H54 (cell line): ENCODE results near the gene PHF21A.

Source experiments
- DNase-seq: peaks from one replicate; pipeline ENCODE4 v3.0.0; 2011; ENCODE audit warnings: low spot score, mixed read lengths; ENCODE audit not compliant: insufficient read length
- FAIRE-seq: peaks from 3 replicates; lab custom pipeline; 2011; peaks lifted over from hg19 to GRCh38; lab: Jason Lieb, UNC
- POLR2A ChIP-seq: IDR thresholded peaks from 2 replicates; pipeline ENCODE4 v1.6.1; 2011; ENCODE audit warnings: low read depth, mild to moderate bottlenecking, low read length

PHF21A gene

GRCh38 chr11:46075928-46076327, 45.3 kb downstream of the PHF21A start:
- DNase-seq (no peak), FAIRE-seq (no peak)
- no peak for TF ChIP-seq POLR2A

- FAIRE-seq: peak; percentile 99
- DNase-seq: peak; percentile 23
- TF ChIP-seq POLR2A: no peak
Observed at GRCh38 chr11:46075168-46075567, 46.1 kb downstream of the PHF21A start.

DNA sequence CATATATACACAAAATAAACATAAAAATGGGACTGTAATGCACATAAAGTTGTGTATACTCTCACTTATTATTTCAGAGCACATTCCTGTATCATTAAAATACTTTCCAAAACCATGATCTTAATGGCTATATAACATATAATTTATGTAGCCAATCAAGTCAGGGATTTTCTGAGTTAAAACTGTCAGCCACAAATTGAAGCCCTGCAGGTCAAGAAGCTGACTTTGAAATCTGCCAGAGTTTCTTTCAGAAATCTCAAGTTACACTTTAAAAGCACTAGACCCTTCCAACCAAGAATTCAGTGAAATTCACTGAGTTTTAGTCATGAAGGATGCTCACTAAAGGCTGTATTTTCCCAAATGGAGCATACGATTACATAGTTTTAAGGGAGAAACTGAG, 47.6 kb downstream of the PHF21A start:
- no peak for TF ChIP-seq POLR2A
- FAIRE-seq (peak; percentile 57), DNase-seq (no peak)

DNA sequence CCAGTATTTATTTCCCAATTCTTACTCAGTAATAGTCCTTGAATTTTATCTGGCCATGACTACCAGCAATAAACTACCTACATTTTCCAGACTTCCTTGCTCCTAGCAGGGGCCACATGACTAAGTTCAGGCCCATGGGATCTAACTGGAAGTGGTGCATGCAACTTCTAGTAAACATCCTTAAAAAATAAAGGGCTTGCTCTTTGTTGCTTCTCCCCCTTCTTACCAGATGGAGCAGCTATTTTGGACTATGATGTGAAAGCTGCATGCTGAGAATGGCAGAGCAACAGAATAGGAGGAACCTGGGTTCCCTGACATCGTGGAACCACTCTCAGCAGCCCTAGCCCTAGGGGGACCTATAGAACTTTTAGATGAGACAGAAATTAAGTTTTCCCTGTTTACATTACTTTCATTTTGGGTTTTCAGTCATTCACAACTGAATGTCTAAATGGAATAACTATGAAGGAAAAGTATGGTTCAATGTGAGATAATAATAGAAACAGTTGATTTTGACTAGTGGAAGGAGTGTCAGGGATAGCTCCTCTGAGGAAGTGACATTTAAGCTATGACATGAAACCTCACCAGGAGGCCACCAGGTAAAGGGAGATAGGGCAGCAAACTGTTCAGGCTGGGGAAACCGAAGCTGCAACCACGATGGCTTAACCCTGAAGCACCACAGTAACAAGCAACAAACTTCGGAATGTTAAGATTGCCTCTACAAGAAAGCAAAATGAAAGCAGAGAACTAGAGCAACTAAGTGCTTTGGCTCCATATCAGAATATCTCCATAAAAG, 48.9 kb downstream of the PHF21A start:
- TF ChIP-seq POLR2A: no peak
- no peak for DNase-seq
- FAIRE-seq: peak; percentile 85

DNA sequence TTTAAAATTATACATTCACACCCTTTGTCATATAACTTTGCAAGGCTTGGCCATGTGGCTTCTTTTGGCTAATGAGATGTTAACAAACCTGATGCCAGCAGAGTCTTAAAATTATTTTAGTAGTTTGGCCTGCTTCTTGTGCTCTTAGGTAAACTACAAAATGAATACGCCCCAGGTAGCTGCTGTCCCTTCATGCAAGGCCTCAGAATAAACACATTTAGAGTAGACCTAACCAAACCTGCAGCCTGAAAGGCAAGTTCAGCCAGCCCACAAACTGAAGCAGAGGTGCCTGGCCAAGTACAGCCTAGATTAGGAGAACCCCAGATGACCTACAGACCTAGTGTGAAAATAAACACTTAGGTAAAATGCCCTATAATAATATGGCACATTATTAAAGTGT, 50.2 kb downstream of the PHF21A start:
- DNase-seq: no peak
- FAIRE-seq: no peak
- no peak for TF ChIP-seq POLR2A

GRCh38 chr11:46069595-46069994, 51.7 kb downstream of the PHF21A start:
- FAIRE-seq: peak; percentile 75

GRCh38 chr11:46066335-46066734, 54.9 kb downstream of the PHF21A start:
- FAIRE-seq (no peak), DNase-seq (no peak)
- no peak for TF ChIP-seq POLR2A

More at GRCh38 chr11:46069595-46069994, 51.7 kb downstream of the PHF21A start:
- no peak for DNase-seq
- TF ChIP-seq POLR2A: no peak

DNA sequence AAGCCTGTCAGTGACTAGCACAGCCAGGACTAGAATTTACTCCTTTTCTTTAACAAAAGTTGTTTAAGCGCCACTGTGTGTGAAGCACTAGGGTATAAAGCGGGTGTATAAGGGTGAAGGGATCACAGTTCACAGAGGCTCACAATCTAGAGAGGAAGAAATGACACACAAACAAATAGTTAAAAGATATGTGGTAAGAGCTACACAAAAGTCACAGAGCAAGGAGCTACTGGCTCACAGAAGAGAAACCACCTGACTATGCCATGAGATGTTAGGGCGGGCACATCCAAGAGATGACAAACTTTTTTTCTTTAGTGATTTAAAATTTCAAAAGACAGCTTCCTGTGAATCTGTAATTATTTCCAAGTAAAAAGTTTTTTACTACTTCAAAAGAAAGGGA, 55.6 kb downstream of the PHF21A start:
- FAIRE-seq (peak; percentile 73), DNase-seq (no peak)
- no peak for TF ChIP-seq POLR2A

DNA sequence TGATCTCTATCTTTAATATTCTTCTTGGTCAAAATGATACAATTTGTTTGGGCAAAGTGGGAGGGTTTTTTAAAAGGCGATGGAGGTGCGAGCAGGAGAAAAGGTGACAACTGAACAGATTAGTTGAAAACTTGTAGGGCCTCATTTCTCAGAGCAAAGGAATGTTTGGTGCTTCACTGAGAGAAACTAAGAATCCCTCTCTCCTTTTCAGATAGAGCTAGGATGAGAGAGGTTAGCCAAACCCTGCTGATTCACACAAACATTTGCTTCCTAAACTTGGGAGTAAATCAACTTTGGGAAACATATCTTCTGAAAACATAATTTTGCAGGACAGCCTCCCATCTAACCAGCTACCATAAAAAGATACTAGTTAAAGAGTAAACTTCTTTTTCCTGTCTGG, 57.0 kb downstream of the PHF21A start:
- no peak for DNase-seq
- peak; percentile 94 for FAIRE-seq
- no peak for TF ChIP-seq POLR2A

DNA sequence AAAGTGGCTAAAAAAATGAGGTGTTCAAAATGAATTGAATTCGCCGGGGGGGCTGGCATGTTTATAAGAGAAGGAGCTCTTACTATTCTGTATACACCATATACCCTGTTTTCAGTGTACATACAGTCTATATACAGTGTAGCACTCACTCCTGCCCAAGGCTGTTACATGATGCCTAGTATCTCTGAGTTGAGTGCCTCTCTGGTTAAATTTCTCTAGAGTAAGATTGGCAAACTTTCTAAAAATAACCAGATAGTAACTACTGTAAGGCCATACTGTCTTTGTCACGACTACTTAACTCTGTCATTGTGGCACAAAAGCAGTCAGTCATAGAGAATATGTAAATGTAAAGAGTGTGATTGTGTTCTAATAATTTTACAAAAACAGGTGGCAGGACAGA, 58.1 kb downstream of the PHF21A start:
- no peak for FAIRE-seq
- TF ChIP-seq POLR2A: no peak
- no peak for DNase-seq

DNA sequence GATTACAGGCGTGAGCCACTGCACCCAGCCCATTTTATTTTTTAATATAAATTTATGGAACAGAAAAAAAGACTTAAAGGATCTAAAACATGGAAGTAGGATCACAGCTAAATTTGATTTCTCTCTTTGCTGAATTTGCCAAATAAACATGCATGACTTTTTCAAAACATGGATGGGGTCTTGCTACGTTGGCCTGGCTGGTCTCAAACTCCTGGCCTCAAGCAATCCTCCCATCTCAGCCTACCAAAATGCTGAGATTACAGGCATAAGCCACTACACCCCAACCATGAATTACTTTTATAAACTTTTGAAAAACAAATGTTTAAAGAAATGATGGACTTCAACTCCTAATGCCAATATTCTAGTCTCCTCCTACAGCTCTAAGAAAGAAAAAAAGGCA, 61.2 kb downstream of the PHF21A start:
- DNase-seq (no peak), FAIRE-seq (no peak)
- no peak for TF ChIP-seq POLR2A

GRCh38 chr11:46057489-46057888, 63.8 kb downstream of the PHF21A start:
- no peak for TF ChIP-seq POLR2A
- FAIRE-seq (peak; percentile 45), DNase-seq (no peak)

DNA sequence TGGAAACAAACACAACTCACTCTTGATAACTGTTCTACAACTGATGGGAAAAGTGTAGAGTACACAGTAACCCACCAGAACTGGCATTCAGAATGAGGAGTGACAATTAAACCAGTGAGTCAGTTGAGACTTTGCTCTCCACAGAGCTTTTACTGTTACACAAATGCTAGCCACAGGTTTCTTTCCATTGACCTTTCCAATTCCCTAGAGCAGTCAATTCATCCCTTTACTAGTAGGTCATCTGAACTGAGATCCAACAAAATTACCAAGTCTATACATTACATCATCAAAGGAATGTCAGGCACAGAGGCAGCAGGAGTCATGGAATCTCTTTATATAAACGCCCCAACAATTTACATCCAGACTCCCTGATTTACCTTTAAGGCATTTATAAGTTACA, 65.9 kb downstream of the PHF21A start:
- no peak for TF ChIP-seq POLR2A
- no peak for DNase-seq
- FAIRE-seq: peak; percentile 97

GRCh38 chr11:46051102-46051501, 70.2 kb downstream of the PHF21A start:
- no peak for TF ChIP-seq POLR2A
- DNase-seq: no peak
- no peak for FAIRE-seq

DNA sequence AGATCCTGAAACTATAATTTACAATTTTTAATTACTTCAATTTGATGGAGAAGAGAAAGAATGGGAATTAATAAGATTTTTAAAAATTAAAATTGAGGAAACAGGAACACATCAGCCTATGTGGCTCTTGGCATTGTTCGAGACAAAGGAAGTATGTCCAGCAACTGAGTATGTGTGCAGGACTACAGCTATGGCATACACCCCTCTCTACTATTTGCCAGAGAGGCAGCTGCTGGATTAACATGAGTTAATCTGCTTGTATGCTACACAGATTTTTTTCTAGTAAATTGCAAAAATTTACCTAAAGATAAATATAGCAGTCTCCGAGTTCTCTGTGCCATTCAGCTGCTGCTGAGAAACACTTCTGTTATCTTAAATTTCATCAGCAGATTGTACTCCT, 70.6 kb downstream of the PHF21A start:
- TF ChIP-seq POLR2A: no peak
- no peak for FAIRE-seq
- no peak for DNase-seq

- peak; percentile 37 for DNase-seq
- peak; percentile 99 for FAIRE-seq
- no peak for TF ChIP-seq POLR2A
Observed at GRCh38 chr11:46050003-46050461, 71.2 kb downstream of the PHF21A start.
